ENCODE results near the gene CPB2. TPM values are rescaled to one million over a fixed set of nuclear protein-coding genes. Genes with fewer than 3 reads are reported as not detected.

CPB2 gene
- total and polyA plus RNA-seq, 2 of the 8 experiments (the other 6 are each of a cell fraction or from before 2014, with no cell fraction given) = not detected

GRCh38 chr13:46008631-46009030 is 96.2 kb downstream of the CPB2 start (continued):
- TF ChIP-seq SP4 (IDR thresholded peaks at IDR 0.05; ENCODE audit: low read length) = no peak
- no peak for TF ChIP-seq HDAC2 (IDR thresholded peaks at IDR 0.05; ENCODE audit: borderline replicate concordance in 1 of 2, low read depth in 2 of 2, low read length in 2 of 2)
- TF ChIP-seq TBP (IDR thresholded peaks at IDR 0.05; ENCODE audit: low read depth, low read length) = no peak
- no peak for TF ChIP-seq SRF (IDR thresholded peaks at IDR 0.05; ENCODE audit: low read depth, low read length)
- no peak for TF ChIP-seq BCL11A (IDR thresholded peaks at IDR 0.05; ENCODE audit: low read depth in 2 of 2, low read length in 2 of 2)
- TF ChIP-seq CHD2 (IDR thresholded peaks at IDR 0.05; ENCODE audit: low read length) = no peak

Measured in H1 (cell line).